Measurements from ENCODE around the gene SLF2. TPM values are rescaled to one million over a fixed set of nuclear protein-coding genes. Genes with fewer than 3 reads are reported as not detected.

The SLF2 gene
- total and polyA plus RNA-seq, 2 of the 13 experiments (the other 11 are each of a cell fraction or from before 2014, with no cell fraction given), result 12.2 to 48.1 TPM

DNA sequence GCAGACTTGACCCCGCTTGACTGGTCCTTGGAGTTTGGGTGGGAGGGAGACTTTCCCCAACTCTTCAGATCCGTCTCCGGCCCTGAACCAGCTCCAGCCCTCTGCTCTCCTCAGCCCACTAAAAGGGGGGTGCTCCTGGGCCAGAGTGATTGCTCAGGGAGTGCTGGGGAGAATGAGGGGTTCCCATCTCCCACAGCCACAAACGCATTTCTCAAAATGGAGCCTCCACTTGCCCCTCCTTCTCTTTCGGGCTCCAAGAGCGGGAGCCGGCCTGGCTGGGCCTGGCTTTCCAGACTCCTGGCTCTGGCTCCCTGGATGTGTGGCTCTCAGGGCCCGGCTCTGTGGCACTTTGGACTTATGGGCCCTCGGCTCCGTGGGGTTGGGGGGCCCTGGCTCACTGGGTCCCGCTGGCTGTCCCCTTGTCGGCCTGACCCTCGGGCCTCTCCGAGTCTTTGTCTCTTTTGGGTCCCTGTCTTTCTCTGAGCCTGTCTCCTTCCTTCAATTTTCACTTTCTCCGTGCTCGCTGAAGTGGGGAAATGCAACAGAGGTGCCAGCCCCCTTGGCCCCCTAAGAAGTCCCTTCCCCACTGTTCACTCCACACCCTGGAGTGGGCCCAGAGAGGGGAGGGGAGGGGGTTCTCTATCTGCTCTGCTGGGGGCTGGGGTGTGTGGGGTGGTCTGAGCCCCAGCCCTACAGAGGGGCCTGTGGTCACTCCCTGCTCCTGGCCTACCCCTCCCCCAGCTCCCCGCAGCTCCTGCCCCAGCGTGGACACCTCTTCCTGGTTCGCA is 87.6 kb downstream of the SLF2 start (continued):
- TF ChIP-seq NFE2 (CRISPR knock-in tag; IDR thresholded peaks at IDR 0.05) (no peak), KAT7 (CRISPR knock-in tag; IDR thresholded peaks at IDR 0.05; ENCODE audit: borderline replicate concordance) (peak; percentile 41; the same call in 1 of the 2 replicates), ZNF510 (CRISPR knock-in tag; IDR thresholded peaks at IDR 0.05; ENCODE audit: low read depth) (no peak), AGO1 (IDR thresholded peaks at IDR 0.05; ENCODE audit: low read depth, low read length, poor library complexity, severe bottlenecking) (peak; percentile 7), ZNF441 (CRISPR knock-in tag; IDR thresholded peaks at IDR 0.05; ENCODE audit: borderline replicate concordance) (no peak), ZFY (CRISPR knock-in tag; IDR thresholded peaks at IDR 0.05) (peak; percentile 15; the same call in 1 of the 2 replicates), NONO (IDR thresholded peaks at IDR 0.05) (no peak), NONO (CRISPR knock-in tag; conservative IDR thresholded peaks at IDR 0.05) (0 out of 2 replicates have a peak, but pooled peaks have one; percentile 41), KLF12 (CRISPR knock-in tag; IDR thresholded peaks at IDR 0.05; ENCODE audit: borderline replicate concordance) (0 out of 2 replicates have a peak, but pooled peaks have one; percentile 7), KLF6 (CRISPR knock-in tag; IDR thresholded peaks at IDR 0.05) (no peak), ZFX (CRISPR knock-in tag; IDR thresholded peaks at IDR 0.05; ENCODE audit: low read depth) (peak; percentile 49; the same call in 1 of the 2 replicates)
- TF ChIP-seq, protein P1, sequence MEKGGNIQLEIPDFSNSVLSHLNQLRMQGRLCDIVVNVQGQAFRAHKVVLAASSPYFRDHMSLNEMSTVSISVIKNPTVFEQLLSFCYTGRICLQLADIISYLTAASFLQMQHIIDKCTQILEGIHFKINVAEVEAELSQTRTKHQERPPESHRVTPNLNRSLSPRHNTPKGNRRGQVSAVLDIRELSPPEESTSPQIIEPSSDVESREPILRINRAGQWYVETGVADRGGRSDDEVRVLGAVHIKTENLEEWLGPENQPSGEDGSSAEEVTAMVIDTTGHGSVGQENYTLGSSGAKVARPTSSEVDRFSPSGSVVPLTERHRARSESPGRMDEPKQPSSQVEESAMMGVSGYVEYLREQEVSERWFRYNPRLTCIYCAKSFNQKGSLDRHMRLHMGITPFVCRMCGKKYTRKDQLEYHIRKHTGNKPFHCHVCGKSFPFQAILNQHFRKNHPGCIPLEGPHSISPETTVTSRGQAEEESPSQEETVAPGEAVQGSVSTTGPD (CRISPR knock-in tag; IDR thresholded peaks at IDR 0.05), result peak; percentile 63; the same call in 1 of the 2 replicates
- TF ChIP-seq, protein P2, sequence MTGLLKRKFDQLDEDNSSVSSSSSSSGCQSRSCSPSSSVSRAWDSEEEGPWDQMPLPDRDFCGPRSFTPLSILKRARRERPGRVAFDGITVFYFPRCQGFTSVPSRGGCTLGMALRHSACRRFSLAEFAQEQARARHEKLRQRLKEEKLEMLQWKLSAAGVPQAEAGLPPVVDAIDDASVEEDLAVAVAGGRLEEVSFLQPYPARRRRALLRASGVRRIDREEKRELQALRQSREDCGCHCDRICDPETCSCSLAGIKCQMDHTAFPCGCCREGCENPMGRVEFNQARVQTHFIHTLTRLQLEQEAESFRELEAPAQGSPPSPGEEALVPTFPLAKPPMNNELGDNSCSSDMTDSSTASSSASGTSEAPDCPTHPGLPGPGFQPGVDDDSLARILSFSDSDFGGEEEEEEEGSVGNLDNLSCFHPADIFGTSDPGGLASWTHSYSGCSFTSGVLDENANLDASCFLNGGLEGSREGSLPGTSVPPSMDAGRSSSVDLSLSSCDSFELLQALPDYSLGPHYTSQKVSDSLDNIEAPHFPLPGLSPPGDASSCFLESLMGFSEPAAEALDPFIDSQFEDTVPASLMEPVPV (CRISPR knock-in tag; IDR thresholded peaks at IDR 0.05), result 0 out of 2 replicates have a peak, but pooled peaks have one; percentile 17
- TF ChIP-seq, protein P3, sequence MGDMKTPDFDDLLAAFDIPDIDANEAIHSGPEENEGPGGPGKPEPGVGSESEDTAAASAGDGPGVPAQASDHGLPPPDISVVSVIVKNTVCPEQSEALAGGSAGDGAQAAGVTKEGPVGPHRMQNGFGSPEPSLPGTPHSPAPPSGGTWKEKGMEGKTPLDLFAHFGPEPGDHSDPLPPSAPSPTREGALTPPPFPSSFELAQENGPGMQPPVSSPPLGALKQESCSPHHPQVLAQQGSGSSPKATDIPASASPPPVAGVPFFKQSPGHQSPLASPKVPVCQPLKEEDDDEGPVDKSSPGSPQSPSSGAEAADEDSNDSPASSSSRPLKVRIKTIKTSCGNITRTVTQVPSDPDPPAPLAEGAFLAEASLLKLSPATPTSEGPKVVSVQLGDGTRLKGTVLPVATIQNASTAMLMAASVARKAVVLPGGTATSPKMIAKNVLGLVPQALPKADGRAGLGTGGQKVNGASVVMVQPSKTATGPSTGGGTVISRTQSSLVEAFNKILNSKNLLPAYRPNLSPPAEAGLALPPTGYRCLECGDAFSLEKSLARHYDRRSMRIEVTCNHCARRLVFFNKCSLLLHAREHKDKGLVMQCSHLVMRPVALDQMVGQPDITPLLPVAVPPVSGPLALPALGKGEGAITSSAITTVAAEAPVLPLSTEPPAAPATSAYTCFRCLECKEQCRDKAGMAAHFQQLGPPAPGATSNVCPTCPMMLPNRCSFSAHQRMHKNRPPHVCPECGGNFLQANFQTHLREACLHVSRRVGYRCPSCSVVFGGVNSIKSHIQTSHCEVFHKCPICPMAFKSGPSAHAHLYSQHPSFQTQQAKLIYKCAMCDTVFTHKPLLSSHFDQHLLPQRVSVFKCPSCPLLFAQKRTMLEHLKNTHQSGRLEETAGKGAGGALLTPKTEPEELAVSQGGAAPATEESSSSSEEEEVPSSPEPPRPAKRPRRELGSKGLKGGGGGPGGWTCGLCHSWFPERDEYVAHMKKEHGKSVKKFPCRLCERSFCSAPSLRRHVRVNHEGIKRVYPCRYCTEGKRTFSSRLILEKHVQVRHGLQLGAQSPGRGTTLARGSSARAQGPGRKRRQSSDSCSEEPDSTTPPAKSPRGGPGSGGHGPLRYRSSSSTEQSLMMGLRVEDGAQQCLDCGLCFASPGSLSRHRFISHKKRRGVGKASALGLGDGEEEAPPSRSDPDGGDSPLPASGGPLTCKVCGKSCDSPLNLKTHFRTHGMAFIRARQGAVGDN (CRISPR knock-in tag; IDR thresholded peaks at IDR 0.05), result peak; percentile 54; the same call in 1 of the 2 replicates
- TF ChIP-seq, protein P4, sequence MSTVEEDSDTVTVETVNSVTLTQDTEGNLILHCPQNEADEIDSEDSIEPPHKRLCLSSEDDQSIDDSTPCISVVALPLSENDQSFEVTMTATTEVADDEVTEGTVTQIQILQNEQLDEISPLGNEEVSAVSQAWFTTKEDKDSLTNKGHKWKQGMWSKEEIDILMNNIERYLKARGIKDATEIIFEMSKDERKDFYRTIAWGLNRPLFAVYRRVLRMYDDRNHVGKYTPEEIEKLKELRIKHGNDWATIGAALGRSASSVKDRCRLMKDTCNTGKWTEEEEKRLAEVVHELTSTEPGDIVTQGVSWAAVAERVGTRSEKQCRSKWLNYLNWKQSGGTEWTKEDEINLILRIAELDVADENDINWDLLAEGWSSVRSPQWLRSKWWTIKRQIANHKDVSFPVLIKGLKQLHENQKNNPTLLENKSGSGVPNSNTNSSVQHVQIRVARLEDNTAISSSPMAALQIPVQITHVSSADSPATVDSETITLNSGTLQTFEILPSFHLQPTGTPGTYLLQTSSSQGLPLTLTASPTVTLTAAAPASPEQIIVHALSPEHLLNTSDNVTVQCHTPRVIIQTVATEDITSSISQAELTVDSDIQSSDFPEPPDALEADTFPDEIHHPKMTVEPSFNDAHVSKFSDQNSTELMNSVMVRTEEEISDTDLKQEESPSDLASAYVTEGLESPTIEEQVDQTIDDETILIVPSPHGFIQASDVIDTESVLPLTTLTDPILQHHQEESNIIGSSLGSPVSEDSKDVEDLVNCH (CRISPR knock-in tag; IDR thresholded peaks at IDR 0.05), result no peak

Data from HepG2 (cell line).